ENCODE measurements around the gene PKDCC.

DNA sequence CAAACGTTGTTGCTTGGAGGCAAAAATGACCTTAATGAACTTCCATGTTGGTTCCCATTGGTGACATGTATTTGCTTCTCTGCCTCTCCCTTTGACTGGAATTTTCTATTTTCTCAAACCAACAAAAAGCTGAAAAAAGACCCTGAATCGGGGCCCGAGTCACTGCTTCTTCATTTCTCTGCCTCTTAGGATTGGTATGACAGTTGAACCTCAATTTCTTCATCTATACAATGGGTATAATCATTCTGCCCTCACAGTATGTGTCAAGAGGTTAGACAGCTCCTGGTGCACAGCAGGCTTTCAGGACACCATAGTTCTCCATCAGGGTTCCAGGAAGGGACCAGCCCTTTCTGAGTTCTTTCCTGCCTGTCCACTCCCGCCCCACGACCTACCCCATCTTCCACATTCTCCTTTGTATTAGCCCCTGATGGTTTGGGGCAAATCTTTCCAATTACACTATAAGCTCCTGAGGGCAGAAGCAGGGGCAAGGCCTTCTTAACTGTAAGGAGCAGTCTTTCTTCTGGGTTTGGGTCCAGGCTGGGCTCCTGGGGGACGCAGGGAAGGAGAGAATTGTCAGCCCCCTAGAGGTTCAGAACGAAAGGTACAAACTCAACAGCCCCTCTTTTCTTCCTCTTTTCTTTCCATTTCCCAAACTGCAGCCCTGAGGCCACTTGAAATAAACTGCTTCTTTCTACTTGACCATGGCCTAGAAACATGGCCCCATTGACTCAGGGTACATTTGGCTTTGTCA lies 6.3 kb upstream of the PKDCC start:
- TF ChIP-seq, protein P1, sequence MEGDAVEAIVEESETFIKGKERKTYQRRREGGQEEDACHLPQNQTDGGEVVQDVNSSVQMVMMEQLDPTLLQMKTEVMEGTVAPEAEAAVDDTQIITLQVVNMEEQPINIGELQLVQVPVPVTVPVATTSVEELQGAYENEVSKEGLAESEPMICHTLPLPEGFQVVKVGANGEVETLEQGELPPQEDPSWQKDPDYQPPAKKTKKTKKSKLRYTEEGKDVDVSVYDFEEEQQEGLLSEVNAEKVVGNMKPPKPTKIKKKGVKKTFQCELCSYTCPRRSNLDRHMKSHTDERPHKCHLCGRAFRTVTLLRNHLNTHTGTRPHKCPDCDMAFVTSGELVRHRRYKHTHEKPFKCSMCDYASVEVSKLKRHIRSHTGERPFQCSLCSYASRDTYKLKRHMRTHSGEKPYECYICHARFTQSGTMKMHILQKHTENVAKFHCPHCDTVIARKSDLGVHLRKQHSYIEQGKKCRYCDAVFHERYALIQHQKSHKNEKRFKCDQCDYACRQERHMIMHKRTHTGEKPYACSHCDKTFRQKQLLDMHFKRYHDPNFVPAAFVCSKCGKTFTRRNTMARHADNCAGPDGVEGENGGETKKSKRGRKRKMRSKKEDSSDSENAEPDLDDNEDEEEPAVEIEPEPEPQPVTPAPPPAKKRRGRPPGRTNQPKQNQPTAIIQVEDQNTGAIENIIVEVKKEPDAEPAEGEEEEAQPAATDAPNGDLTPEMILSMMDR (conservative IDR thresholded peaks at IDR 0.05), result no peak
- no peak for TF ChIP-seq EZH2 (IDR thresholded peaks at IDR 0.05; ENCODE audit: low read depth)
